Measurements from ENCODE around the gene SORBS1.

DNA sequence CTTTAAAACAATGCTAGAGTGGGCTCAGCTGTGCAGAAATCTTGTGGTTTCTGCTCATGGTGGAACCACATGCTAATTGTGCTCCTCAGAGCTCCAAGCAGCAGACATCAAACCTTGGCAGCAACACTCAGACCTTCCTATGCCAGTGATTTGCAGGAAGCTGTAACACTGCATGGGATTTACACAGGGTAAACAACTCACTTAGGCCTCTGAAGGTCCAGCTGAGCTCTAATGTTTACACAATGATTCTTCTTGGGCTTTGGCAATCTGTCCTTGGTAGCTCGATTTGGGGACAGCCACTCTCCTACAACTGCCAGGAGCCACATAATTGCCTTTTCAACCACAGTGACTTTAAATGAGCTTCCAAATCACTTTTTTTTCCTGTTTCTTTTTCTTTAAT lies 172.6 kb downstream of the SORBS1 start:
- TF ChIP-seq, protein P1, sequence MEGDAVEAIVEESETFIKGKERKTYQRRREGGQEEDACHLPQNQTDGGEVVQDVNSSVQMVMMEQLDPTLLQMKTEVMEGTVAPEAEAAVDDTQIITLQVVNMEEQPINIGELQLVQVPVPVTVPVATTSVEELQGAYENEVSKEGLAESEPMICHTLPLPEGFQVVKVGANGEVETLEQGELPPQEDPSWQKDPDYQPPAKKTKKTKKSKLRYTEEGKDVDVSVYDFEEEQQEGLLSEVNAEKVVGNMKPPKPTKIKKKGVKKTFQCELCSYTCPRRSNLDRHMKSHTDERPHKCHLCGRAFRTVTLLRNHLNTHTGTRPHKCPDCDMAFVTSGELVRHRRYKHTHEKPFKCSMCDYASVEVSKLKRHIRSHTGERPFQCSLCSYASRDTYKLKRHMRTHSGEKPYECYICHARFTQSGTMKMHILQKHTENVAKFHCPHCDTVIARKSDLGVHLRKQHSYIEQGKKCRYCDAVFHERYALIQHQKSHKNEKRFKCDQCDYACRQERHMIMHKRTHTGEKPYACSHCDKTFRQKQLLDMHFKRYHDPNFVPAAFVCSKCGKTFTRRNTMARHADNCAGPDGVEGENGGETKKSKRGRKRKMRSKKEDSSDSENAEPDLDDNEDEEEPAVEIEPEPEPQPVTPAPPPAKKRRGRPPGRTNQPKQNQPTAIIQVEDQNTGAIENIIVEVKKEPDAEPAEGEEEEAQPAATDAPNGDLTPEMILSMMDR (IDR thresholded peaks at IDR 0.05): no peak
- no peak for TF ChIP-seq POLR2A (IDR thresholded peaks at IDR 0.05)
- peak; percentile 8 to 52 (median 12) for TF ChIP-seq POLR2AphosphoS5 (IDR thresholded peaks at IDR 0.05)
- no peak for TF ChIP-seq EP300 (IDR thresholded peaks at IDR 0.05; ENCODE audit: low read depth)
